HTR-8/SVneo (cell line): ENCODE results near the gene ZC3H7B.

Experiments used
- DNase-seq: peaks from one replicate; pipeline ENCODE4 v3.0.0; 2011; ENCODE audit warnings: low spot score, mixed read lengths; ENCODE audit not compliant: insufficient read length
- FAIRE-seq: peaks from 2 replicates; lab custom pipeline; 2011; peaks lifted over from hg19 to GRCh38; lab: Jason Lieb, UNC

The ZC3H7B gene

GRCh38 chr22:41407433-41407832, 106.1 kb downstream of the ZC3H7B start:
- no peak for DNase-seq
- FAIRE-seq, result no peak

- DNase-seq (no peak), FAIRE-seq (no peak)
Observed at GRCh38 chr22:41408665-41409064, 107.3 kb downstream of the ZC3H7B start.
